Measurements from ENCODE around the gene ACAD11.

Gene ACAD11

GRCh38 chr3:132660811-132661070 is 1.1 kb upstream of the ACAD11 start:
- DNase-seq (ENCODE audit: low spot score): no peak
- no peak for TF ChIP-seq CTCF (IDR thresholded peaks at IDR 0.05; ENCODE audit: extremely low read depth, missing control alignments)

GRCh38 chr3:132660052-132660810 is 622 bp upstream of the ACAD11 start, which contains the start of gene UBA5:
TSS of gene UBA5 (plus strand) at chr3:132660329. CDS start at chr3:132660538, 209 bp downstream.
- no peak for TF ChIP-seq CTCF (IDR thresholded peaks at IDR 0.05; ENCODE audit: extremely low read depth, missing control alignments)
- peak; percentile 85 for DNase-seq (ENCODE audit: low spot score)

- TF ChIP-seq CTCF (IDR thresholded peaks at IDR 0.05; ENCODE audit: extremely low read depth, missing control alignments): no peak
- no peak for DNase-seq (ENCODE audit: low spot score)
Measured at GRCh38 chr3:132659000-132659364, 627 bp downstream of the ACAD11 start.

GRCh38 chr3:132657869-132658747 is 1.5 kb downstream of the ACAD11 start:
- no peak for DNase-seq (ENCODE audit: low spot score)
- TF ChIP-seq CTCF (IDR thresholded peaks at IDR 0.05; ENCODE audit: extremely low read depth, missing control alignments): no peak

GRCh38 chr3:132655471-132655870 is 4.1 kb downstream of the ACAD11 start:
- no peak for TF ChIP-seq CTCF (IDR thresholded peaks at IDR 0.05; ENCODE audit: extremely low read depth, missing control alignments)
- DNase-seq (ENCODE audit: low spot score): no peak

GRCh38 chr3:132654721-132655120 is 4.9 kb downstream of the ACAD11 start:
- DNase-seq (ENCODE audit: low spot score): no peak
- TF ChIP-seq CTCF (IDR thresholded peaks at IDR 0.05; ENCODE audit: extremely low read depth, missing control alignments): no peak

- no peak for TF ChIP-seq CTCF (IDR thresholded peaks at IDR 0.05; ENCODE audit: extremely low read depth, missing control alignments)
- DNase-seq (ENCODE audit: low spot score): no peak
Measured at GRCh38 chr3:132654190-132654589, 5.4 kb downstream of the ACAD11 start.
